H1 (cell line): ENCODE measurements around the gene RPP25L. TPM values are rescaled to one million over a fixed set of nuclear protein-coding genes. Genes with fewer than 3 reads are reported as not detected.

ENCODE experiments used
- CTCF ChIA-PET: fragments of 300-600 bp; sonication (Branson Sonifier 250); formaldehyde crosslinking; loops from one replicate; lab custom pipeline; 2021; ENCODE audit not compliant: partially characterized antibody; lab: Charles Lee
- POLR2A ChIA-PET: fragments of 300-600 bp; sonication (Branson Sonifier 250); formaldehyde crosslinking; loops from one replicate; lab custom pipeline; 2021; ENCODE audit warnings: inconsistent platforms; ENCODE audit not compliant: partially characterized antibody; lab: Charles Lee
- DNase-seq, 2 experiments: peaks; one replicate each; pipeline versions ENCODE4 v3.0.0 to v3.0.0-alpha.2; 2010 to 2022; ENCODE audit warnings: low spot score in 2 of 2, low read depth in 1 of 2, mixed read lengths in 1 of 2
- FAIRE-seq: peaks from 2 replicates; lab custom pipeline; 2011; peaks lifted over from hg19 to GRCh38; lab: Jason Lieb, UNC
- H2AFZ ChIP-seq: 2 replicates; pipeline ENCODE4 v1.8.1; 2012; ENCODE audit warnings: low read length, inconsistent platforms
- H2AK5ac ChIP-seq: 2 replicates; pipeline ENCODE4 v1.6.1; 2013; ENCODE audit warnings: low read depth, low read length
- H2BK120ac ChIP-seq: replicated peaks from 2 replicates; pipeline ENCODE3; 2013; ENCODE audit warnings: low read depth, low read length, inconsistent platforms
- H2BK12ac ChIP-seq: 2 replicates; pipeline ENCODE4 v1.6.1; 2013; ENCODE audit warnings: low read depth, low read length
- H2BK15ac ChIP-seq: 2 replicates; pipeline ENCODE4 v1.6.1; 2013; ENCODE audit warnings: low read length
- H2BK20ac ChIP-seq: 2 replicates; pipeline ENCODE4 v1.6.1; 2013; ENCODE audit warnings: low read length
- H2BK5ac ChIP-seq: 2 replicates; pipeline ENCODE4 v1.6.1; 2013; ENCODE audit warnings: low read depth, low read length
- H3K14ac ChIP-seq: 2 replicates; pipeline ENCODE4 v1.6.1; 2013; ENCODE audit warnings: inconsistent platforms; ENCODE audit not compliant: insufficient read length
- H3K18ac ChIP-seq: 2 replicates; pipeline ENCODE4 v1.6.1; 2013; ENCODE audit warnings: low read length; ENCODE audit errors: extremely low read depth
- H3K23ac ChIP-seq: 2 replicates; pipeline ENCODE4 v1.6.1; 2013; ENCODE audit warnings: inconsistent platforms; ENCODE audit not compliant: insufficient read length
- H3K23me2 ChIP-seq: 2 replicates; pipeline ENCODE4 v1.6.1; 2013; ENCODE audit warnings: low read depth, low read length
- H3K27ac ChIP-seq: 2 replicates; pipeline ENCODE4 v1.6.1; 2011; ENCODE audit warnings: low read depth, low read length, inconsistent platforms
- H3K27me3 ChIP-seq, 4 experiments: replicated peaks in 1 of 4; 1 replicate in 1 of 4; 2 replicates in 3 of 4; pipeline versions ENCODE4 v1.6.1 to v1.8.1; 2011 to 2013; ENCODE audit warnings: low read length in 3 of 4, mild to moderate bottlenecking in 3 of 4, inconsistent platforms in 2 of 4, mixed read lengths in 2 of 4, moderate library complexity in 1 of 4; ENCODE audit not compliant: control insufficient read depth in 3 of 4, insufficient read depth in 3 of 4; ENCODE audit errors: extremely low read depth in 1 of 4
- H3K36me3 ChIP-seq, 4 experiments: 2 replicates each; pipeline versions ENCODE4 v1.6.1 to v1.8.1; 2011 to 2013; ENCODE audit warnings: mild to moderate bottlenecking in 4 of 4, low read length in 3 of 4, moderate library complexity in 2 of 4, control low read depth in 1 of 4, inconsistent platforms in 1 of 4; ENCODE audit not compliant: insufficient read depth in 4 of 4, control insufficient read depth in 2 of 4
- H3K4ac ChIP-seq: replicated peaks from 2 replicates; pipeline ENCODE3; 2013; ENCODE audit warnings: low read length, low read depth, mixed read lengths, inconsistent platforms; ENCODE audit not compliant: insufficient read length
- H3K4me1 ChIP-seq, 4 experiments: replicated peaks in 1 of 4; 1 replicate in 1 of 4; 2 replicates in 3 of 4; pipeline versions ENCODE4 v1.6.1 to v1.8.1; 2011 to 2013; ENCODE audit warnings: low read length in 3 of 4, inconsistent platforms in 2 of 4, mixed read lengths in 1 of 4; ENCODE audit not compliant: insufficient read depth in 4 of 4, control insufficient read depth in 3 of 4
- H3K4me2 ChIP-seq, 2 experiments: 2 replicates each; pipeline versions ENCODE4 v1.6.1 to v1.8.1; 2011 to 2013; ENCODE audit warnings: low read depth in 2 of 2, low read length in 2 of 2, control low read depth in 1 of 2, inconsistent platforms in 1 of 2, mild to moderate bottlenecking in 1 of 2; ENCODE audit not compliant: insufficient read depth in 1 of 2
- H3K4me3 ChIP-seq, 4 experiments: fragments of 200-600, 300-600 bp in 1 of 4; sonication (generic), shearing (Covaris generic), sonication (Bioruptor Twin) in 1 of 4; 2 replicates each; pipeline versions ENCODE4 v1.5.1 to v1.8.1; 2011 to 2016; ENCODE audit warnings: low read length in 4 of 4, low read depth in 3 of 4, control low read depth in 2 of 4, inconsistent platforms in 2 of 4, mild to moderate bottlenecking in 2 of 4, mixed read lengths in 1 of 4, moderate library complexity in 1 of 4; ENCODE audit not compliant: insufficient read depth in 2 of 4; ENCODE audit errors: extremely low read depth in 1 of 4
- H3K56ac ChIP-seq: replicated peaks from 2 replicates; pipeline ENCODE3; 2013; ENCODE audit warnings: low read depth, mild to moderate bottlenecking, mixed read lengths, low read length, inconsistent platforms; ENCODE audit not compliant: insufficient read length
- H3K79me1 ChIP-seq: 2 replicates; pipeline ENCODE4 v1.6.1; 2013; ENCODE audit warnings: low read depth, low read length, control low read depth
- H3K79me2 ChIP-seq, 2 experiments: 2 replicates each; pipeline versions ENCODE4 v1.6.1 to v1.8.1; 2012 to 2013; ENCODE audit warnings: low read length in 2 of 2, mild to moderate bottlenecking in 2 of 2, inconsistent platforms in 1 of 2; ENCODE audit not compliant: insufficient read depth in 2 of 2, control insufficient read depth in 1 of 2
- H3K9ac ChIP-seq, 4 experiments: replicated peaks in 1 of 4; 1 replicate in 1 of 4; 2 replicates in 3 of 4; pipeline versions ENCODE4 v1.6.1 to v1.8.1; 2011 to 2013; ENCODE audit warnings: low read depth in 3 of 4, low read length in 3 of 4, control low read depth in 2 of 4, mild to moderate bottlenecking in 2 of 4, moderate library complexity in 2 of 4, inconsistent platforms in 1 of 4; ENCODE audit errors: extremely low read depth in 1 of 4
- H3K9me3 ChIP-seq, 2 experiments: 2 replicates each; pipeline versions ENCODE4 v1.6.1 to v1.8.1; 2012 to 2013; ENCODE audit warnings: mild to moderate bottlenecking in 2 of 2, moderate library complexity in 2 of 2, control low read depth in 1 of 2, inconsistent platforms in 1 of 2, low read depth in 1 of 2, low read length in 1 of 2, mixed read lengths in 1 of 2; ENCODE audit not compliant: insufficient read depth in 2 of 2
- H4K20me1 ChIP-seq, 2 experiments: replicated peaks in 1 of 2; 2 replicates each; pipeline versions ENCODE3 to v1.8.1; 2011 to 2013; ENCODE audit warnings: inconsistent platforms in 2 of 2, low read length in 2 of 2, mild to moderate bottlenecking in 1 of 2; ENCODE audit not compliant: insufficient read depth in 2 of 2, control insufficient read depth in 1 of 2
- H4K5ac ChIP-seq: 2 replicates; pipeline ENCODE4 v1.6.1; 2013; ENCODE audit warnings: low read length, low read depth, mixed read lengths, inconsistent platforms; ENCODE audit not compliant: insufficient read length
- H4K8ac ChIP-seq: 2 replicates; pipeline ENCODE4 v1.8.0; 2013; ENCODE audit warnings: mild to moderate bottlenecking, moderate library complexity, low read length, inconsistent platforms; ENCODE audit not compliant: insufficient read depth; ENCODE audit errors: extremely low read depth
- H4K91ac ChIP-seq: replicated peaks from 2 replicates; pipeline ENCODE3; 2013; ENCODE audit warnings: low read length, mixed read lengths, inconsistent platforms; ENCODE audit not compliant: insufficient read length
- BRCA1 ChIP-seq: IDR thresholded peaks from 2 replicates; pipeline ENCODE4 v1.6.1; 2012; ENCODE audit warnings: low read depth, low read length, improper control_type of control experiment
- CREB1 ChIP-seq: IDR thresholded peaks from 2 replicates; pipeline ENCODE4 v1.6.1; 2012; ENCODE audit warnings: inconsistent platforms
- GABPA ChIP-seq: IDR thresholded peaks from 2 replicates; pipeline ENCODE4 v1.6.1; 2011; ENCODE audit warnings: mild to moderate bottlenecking, low read length, moderate library complexity, borderline replicate concordance; ENCODE audit not compliant: insufficient read depth
- JUND ChIP-seq: IDR thresholded peaks from 2 replicates; pipeline ENCODE4 v1.6.1; 2011; ENCODE audit warnings: mild to moderate bottlenecking, improper control_type of control experiment, low read length
- POLR2A ChIP-seq, 2 experiments: IDR thresholded peaks; 1 replicate in 1 of 2; 2 replicates in 1 of 2; pipeline ENCODE4 v1.6.1; 2011; ENCODE audit warnings: low read depth in 2 of 2, low read length in 2 of 2, mild to moderate bottlenecking in 2 of 2; ENCODE audit errors: control extremely low read depth in 1 of 2
- POU5F1 ChIP-seq: IDR thresholded peaks from 2 replicates; pipeline ENCODE4 v1.6.1; 2011; ENCODE audit warnings: low read depth, mild to moderate bottlenecking, low read length, moderate library complexity
- RAD21 ChIP-seq, 2 experiments: IDR thresholded peaks in 1 of 2; conservative IDR thresholded peaks in 1 of 2; 2 replicates each; pipeline ENCODE4 v1.6.1; 2011; ENCODE audit warnings: low read depth in 2 of 2, low read length in 2 of 2, improper control_type of control experiment in 1 of 2, inconsistent platforms in 1 of 2, mild to moderate bottlenecking in 1 of 2, moderate library complexity in 1 of 2
- RNF2 ChIP-seq: fragments of 200-900, 300-1000 bp; sonication (generic); IDR thresholded peaks from 2 replicates; pipeline ENCODE4 v1.7.1; 2016; ENCODE audit warnings: borderline replicate concordance, low read depth, mild to moderate bottlenecking, antibody characterized with exemption, low read length; ENCODE audit not compliant: poor library complexity, severe bottlenecking; ENCODE audit errors: missing control alignments
- RXRA ChIP-seq: IDR thresholded peaks from 2 replicates; pipeline ENCODE4 v1.6.1; 2011; ENCODE audit warnings: low read depth, mild to moderate bottlenecking, low read length, moderate library complexity; ENCODE audit not compliant: insufficient read depth
- SAP30 ChIP-seq: fragments of 300-600 bp; sonication (generic); IDR thresholded peaks from 2 replicates; pipeline ENCODE4 v1.7.1; 2012; ENCODE audit warnings: low read length, moderate library complexity, mild to moderate bottlenecking, inconsistent platforms; ENCODE audit not compliant: insufficient read depth, insufficient replicate concordance
- TCF12 ChIP-seq: IDR thresholded peaks from 2 replicates; pipeline ENCODE4 v1.6.1; 2011; ENCODE audit warnings: low read depth, mild to moderate bottlenecking, low read length
- WGBS, 2 experiments: shearing (Covaris generic) in 1 of 2; methylation state at CpG; one replicate each; pipeline versions ENCODE4 v1.1.6 to v1.1.7; 2013 to 2015; ENCODE audit warnings: low lambda C conversion rate in 2 of 2, mixed read lengths in 2 of 2, inconsistent platforms in 1 of 2, low coverage in 1 of 2, missing lambda C conversion rate in 1 of 2; ENCODE audit not compliant: insufficient replicate concordance in 2 of 2, insufficient coverage in 1 of 2, insufficient read length in 1 of 2; ENCODE audit errors: extremely low coverage in 1 of 2, missing lambda C conversion rate in 1 of 2; 5-methylcytosine and 5-hydroxymethylcytosine counted together
- polyA plus RNA-seq, 7 experiments: library from polyadenylated mRNA; depleted of rRNA in 3 of 7; stranded (reverse) in 5 of 7; unstranded in 2 of 7; fragments of >200 nt in 5 of 7; fragments of 200-250 nt in 2 of 7; gene quantifications; 1 replicate in 5 of 7; 2 replicates in 1 of 7; 4 replicates in 1 of 7; pipeline versions ENCODE4 v1.2.1 to v1.2.3, GENCODE V29; 2011 to 2013; ENCODE audit warnings: missing spikeins in 2 of 7, mixed read lengths in 2 of 7
- total RNA-seq: library from RNA; stranded (reverse); fragmentation: NEBNext Ultra II Directional; extraction: Animal tissue kit (Norgen Biotek cat#: 25700); gene quantifications from 2 replicates; pipeline ENCODE4 v1.2.1, GENCODE V29; 2021
- TF ChIP-seq, protein P1 (sequence below): IDR thresholded peaks from 2 replicates; pipeline ENCODE4 v1.6.1; 2012; ENCODE audit warnings: inconsistent platforms

The RPP25L gene
- total and polyA plus RNA-seq, 2 of the 8 experiments (the other 6 are each of a cell fraction or from before 2014, with no cell fraction given) = 21.6 to 75.0 TPM

DNA sequence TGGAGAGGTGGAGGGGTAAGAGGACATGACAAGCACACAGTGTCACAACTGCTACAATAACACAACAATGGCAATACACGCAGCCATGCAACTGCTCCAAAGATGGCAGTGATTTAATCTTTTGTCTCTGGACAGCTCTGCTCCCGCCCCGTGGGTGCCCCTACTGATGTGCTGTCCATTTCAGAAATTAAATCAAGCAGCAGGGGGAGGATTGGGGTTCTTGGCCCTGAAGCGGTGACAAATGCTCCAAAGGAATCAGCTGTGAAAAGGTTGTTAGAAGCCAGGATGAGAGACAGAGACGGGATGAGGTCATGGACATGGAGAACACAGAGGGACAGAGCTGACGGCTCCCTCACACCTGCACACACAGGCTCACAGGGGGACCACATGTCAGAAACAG lies 44.9 kb downstream of the RPP25L start:
- Histone ChIP-seq H3K18ac (no peak overlapping the region), H3K27ac (no peak overlapping the region), H3K79me2 (no peaks in the 10 kb centered on the region), H2BK12ac (0 out of 2 replicates have a peak overlapping the region, but pooled peaks have one; percentile 11), H3K23me2 (no peaks in the 10 kb centered on the region), H4K5ac (no peak overlapping the region), H2BK120ac (no peak overlapping the region), H3K23ac (no peak overlapping the region), H3K4me3 (no peak overlapping the region), H4K8ac (no peak overlapping the region), H3K4me2 (no peak overlapping the region), H3K4ac (no peak overlapping the region), H3K56ac (no peak overlapping the region), H3K14ac (no peak overlapping the region), H3K27me3 (peaks cover 0 to 3% (median 3%) of the 10 kb centered on the region in 4 experiments; a peak in 3 of 7 replicates), H2BK15ac (no peak overlapping the region), H4K91ac (no peak overlapping the region), H4K20me1 (no peaks in the 10 kb centered on the region), H3K9me3 (0 out of 4 replicates have a peak, but pooled peaks cover 0 to under 1% of the 10 kb centered on the region in 2 experiments), H3K36me3 (no peaks in the 10 kb centered on the region), H2AFZ (no peak overlapping the region), H3K9ac (no peak overlapping the region), H3K79me1 (no peaks in the 10 kb centered on the region), H2AK5ac (no peak overlapping the region; the same call in none of the 2 replicates), H2BK5ac (no peak overlapping the region), H3K4me1 (peaks cover 9 to 38% (median 15%) of the 10 kb centered on the region in 4 experiments), H2BK20ac (no peak overlapping the region)
- FAIRE-seq (no peak), DNase-seq (no peak)
- POLR2A ChIA-PET = no interaction called here
- 82% methylated on average over 6 of the region's 6 CpGs; no CpG with 5 or more reads in 1 of the 2 experiments for WGBS, 2 experiments
- CTCF ChIA-PET = interaction anchor here (0.8 to 6.3 kb wide), 7 partner anchors 10 to 128 kb away, joined by 3 to 48 read pairs (median 4); no protein-coding TSS in a partner anchor
- TF ChIP-seq RAD21 (IDR thresholded peaks at IDR 0.05 in 1 of 2, conservative IDR thresholded peaks at IDR 0.05 in 1 of 2; ENCODE audit: low read depth in 2 of 2, low read length in 2 of 2) (no peak), BRCA1 (no peak), SAP30 (no peak), RNF2 (no peak), CREB1 (no peak), RXRA (no peak), JUND (no peak), TCF12 (no peak), POLR2A (IDR thresholded peaks at IDR 0.05; ENCODE audit: control extremely low read depth in 1 of 2, low read depth in 2 of 2, low read length in 2 of 2) (no peak), GABPA (no peak), POU5F1 (no peak)
- TF ChIP-seq, protein P1, sequence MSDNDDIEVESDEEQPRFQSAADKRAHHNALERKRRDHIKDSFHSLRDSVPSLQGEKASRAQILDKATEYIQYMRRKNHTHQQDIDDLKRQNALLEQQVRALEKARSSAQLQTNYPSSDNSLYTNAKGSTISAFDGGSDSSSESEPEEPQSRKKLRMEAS = no peak
